T-helper 1 cell treated with Interleukin-12 subunit alpha and Interleukin-12 subunit beta and Interleukin-4 antibody, amounts not matched to agents 30 ng/mL and 1 ng/mL, for 36 hours (primary cell): ENCODE measurements around the gene C10orf105. TPM values are rescaled to one million over a fixed set of nuclear protein-coding genes. Genes with fewer than 3 reads are reported as not detected.

Experiments used
- intact Hi-C: fragments of 100-400 bp; cut with micrococcal nuclease; formaldehyde crosslinking; loops from one replicate; pipeline ENCODE4 v1.15.1; 2024
- total RNA-seq: library from RNA; stranded (reverse); gene quantifications from 2 replicates; pipeline ENCODE4 v1.2.3, GENCODE V29; 2022

Gene C10orf105
- 0.29 and 0.42 TPM in 2 replicates for total RNA-seq

DNA sequence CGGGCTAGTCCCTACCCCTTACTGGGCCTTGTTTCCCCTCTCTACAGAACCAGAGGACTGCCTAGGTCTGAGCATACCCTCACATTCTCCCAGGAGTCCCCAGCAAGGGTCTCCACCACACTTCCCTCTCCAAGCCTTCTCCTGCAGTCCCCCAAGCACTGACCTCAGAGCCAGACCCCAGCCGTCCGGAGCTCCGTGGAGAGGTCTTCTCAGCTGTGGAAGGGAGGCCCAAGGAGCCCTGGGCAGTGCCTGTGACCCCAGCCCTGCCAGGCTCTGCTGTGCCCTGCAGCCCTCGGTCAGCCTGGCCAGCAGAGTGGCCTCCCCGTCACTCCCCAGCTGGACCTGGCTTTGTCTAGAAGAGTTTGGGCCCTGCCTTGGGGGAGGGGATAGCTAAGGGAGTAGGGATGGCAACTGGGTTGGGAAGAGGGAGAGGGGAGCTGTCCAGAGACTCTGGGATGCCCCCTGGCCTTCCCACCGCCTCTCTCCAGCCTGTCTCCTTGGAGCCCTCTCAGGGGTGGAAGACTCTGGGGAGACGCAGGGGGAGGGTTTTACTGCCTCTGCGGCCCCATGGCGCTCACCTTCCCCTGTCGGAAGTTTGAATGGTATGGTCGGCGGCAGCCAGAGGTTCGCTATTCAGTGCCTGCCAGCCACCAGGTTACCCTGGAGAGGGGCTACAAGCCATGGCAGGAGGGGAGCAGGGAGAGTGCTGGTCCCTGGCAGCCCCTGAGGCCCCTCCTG is at the start of gene C10orf105:
TSS of gene C10orf105 (minus strand) at position 315 of the 738 bp plus-strand sequence. CDS start 3,441 bp downstream, outside the sequence.
- intact Hi-C loops, result no loop called here

- intact Hi-C loops, result loop anchor here (2.0 to 5.0 kb wide), 2 partner anchors 55 to 450 kb away; partner anchors contain the start of genes ANAPC16 and ASCC1
Measured at GRCh38 chr10:71767420-71768035, 48.0 kb upstream of the C10orf105 start.

GRCh38 chr10:71766717-71767419 is 47.3 kb upstream of the C10orf105 start:
- intact Hi-C loops, result loop anchor here (5.0 kb wide), 1 partner anchor 450 kb away; the partner anchor contains the start of genes ANAPC16 and ASCC1

- intact Hi-C loops, result loop anchor here (5.0 kb wide), 1 partner anchor 451 kb away; the partner anchor contains the start of genes ANAPC16 and ASCC1
Measured at GRCh38 chr10:71765906-71766716, 46.5 kb upstream of the C10orf105 start.

DNA sequence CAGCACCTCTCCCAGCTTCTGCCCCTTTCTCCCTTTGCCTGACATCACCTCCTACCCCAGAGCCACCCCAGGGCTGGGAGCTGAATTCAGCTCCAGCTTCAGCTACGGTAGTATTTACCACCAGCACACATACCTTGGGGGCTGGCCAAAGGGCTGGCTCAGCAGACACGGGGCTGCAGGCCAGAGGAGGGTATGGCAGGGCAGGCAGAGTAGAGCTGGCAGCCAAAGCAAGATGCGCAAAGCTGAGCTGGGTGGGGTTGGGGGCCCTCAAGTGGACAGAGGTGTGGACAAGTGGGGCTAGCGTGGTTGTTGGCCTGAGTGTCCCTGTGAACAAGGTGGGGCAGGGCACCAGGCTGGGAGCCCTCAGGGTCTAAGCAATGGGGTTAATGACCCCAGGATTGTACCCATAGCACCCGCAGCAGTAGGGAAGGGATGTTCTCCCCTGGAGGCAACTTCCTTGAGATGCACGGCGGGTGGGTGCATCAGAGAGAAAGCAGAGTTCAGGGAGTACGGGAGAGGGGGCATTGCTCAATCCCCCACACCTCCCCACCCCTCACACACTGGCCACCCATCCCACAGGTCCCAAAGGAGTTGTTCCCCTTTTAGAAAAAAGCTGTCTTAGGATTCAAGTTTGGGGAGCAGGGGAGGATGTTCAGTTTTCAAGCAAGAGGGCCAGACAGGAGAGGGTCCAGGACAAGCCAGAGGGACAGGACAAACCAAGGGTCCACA is 45.8 kb upstream of the C10orf105 start:
- intact Hi-C loops, result loop anchor here (5.0 kb wide), 1 partner anchor 452 kb away; the partner anchor contains the start of genes ANAPC16 and ASCC1

DNA sequence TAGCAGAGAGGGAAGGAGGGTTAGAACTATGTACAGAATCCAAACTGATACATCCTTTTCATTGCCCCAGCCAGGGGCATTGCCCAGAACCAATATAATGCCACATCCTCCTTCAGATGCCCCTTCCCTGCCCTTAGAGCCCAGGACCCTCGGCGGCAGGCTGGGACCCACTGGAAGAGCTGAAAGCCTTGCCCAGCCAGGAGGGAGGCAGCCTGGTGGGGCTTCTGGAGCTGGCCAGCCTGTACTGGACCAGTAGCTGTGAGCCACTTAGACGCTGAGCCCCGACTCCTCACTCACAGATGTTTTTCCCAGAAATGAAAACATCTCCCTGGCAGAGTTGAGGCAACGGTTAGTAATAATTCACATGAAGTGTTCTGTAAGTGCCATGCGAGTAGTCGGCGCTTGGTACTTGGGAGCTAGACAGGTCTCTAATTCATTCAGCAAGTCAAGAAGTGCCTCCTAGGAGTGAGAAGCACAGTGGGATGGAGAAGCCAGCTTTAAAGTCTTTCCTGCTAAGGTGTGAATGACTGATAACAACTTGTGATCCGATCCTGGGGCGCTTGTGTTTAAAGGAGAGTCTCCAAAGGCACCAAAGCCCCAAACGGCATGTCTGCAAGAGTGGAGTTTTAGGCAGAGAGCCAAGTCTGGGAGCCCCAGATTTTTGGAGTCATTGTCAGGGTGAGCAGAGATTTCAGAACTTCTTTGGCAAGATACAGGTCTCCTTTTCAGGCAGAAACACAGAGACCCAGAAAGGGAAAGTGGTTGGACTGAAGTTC is 44.0 kb upstream of the C10orf105 start:
- intact Hi-C loops, result no loop called here

DNA sequence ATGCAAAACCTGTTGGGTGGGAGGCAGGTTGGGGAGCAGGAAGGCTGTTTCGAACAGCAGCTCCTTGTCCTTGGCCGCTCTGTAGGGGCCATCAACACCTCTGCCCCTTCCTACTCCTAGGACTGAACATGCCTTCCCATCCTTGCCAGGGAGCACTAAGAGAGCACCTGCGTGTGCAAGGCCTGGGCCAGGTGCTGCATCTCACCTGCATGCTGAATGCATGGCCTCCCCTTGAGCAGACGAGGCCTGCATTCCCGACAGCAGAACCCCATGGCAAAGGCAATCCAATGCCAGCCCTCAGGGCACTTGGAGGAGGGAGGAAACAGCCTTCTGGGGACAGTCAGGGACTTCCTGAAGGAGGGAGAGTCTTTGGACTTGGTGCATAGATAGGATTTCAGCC is 42.7 kb upstream of the C10orf105 start:
- intact Hi-C loops, result no loop called here

DNA sequence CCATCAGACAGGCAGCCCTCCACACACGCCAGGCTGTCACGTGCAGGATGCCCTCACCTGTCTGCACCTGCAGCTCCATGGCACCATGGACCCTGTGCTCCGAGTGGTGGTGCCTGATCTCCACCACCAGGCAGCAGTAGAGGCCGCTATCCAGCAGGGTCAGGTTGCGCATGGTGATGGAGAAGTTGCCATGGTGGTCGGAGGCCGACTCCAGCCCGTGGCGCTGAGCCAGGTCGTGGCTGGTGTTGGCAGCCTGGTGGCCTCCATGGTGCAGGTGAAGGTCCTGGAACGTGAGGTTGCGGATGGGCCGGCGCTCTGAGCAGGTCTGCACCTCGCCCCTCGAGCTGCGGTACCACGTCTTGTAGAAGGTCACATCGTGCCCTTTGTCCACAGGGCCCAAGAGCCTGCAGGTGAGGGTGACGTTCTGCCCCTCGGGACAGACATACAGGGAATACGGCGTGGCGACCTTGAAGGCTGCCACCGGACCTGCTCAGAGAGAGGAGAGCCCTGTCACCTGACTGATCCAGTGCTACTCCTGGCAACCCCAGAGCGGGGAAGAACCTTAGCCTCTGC is 42.0 kb upstream of the C10orf105 start:
- intact Hi-C loops, result no loop called here

DNA sequence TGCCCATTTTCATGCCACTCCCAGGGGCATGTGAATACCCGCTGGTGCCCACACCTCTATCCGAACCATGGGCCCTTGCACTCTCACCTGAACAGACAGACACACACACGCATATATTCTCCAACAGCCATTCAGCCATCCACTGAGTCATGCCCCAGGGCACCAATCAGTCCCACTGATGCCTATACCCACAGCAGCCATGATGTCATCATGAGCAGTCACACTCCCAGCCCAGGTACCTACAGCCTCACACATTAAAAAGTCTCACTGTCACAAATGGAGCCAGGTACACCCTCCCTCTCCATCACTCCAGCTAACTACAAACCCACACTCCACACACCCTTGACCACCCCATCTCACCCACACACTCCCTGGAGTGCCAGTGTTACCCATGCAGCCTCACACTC is 41.5 kb upstream of the C10orf105 start:
- intact Hi-C loops, result no loop called here

DNA sequence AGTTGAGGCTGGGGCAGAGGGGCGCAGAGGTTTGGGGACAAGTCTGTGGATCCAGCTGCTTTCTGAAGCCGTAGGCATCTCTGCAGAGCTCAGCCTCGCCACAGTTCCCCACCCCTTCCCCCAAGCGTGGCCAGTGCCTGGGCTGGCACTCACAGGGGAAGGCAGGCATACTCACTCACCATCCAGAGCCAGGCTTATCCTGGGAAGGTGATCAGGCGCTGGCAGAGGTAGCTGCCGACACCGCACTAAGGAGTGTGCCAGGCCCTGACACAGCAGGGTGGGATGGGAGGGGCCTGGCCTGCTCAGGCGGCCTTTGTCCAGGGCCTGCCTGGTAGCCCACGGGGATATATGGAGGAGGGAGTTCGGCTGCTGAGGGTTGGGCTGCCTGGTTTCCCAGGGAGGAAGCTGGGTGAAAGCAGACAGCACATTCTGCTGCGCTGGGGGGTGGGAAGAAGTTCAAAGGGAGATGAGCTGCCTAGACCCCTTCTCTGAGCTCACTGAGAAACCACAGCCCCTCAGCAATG is 37.9 kb upstream of the C10orf105 start:
- intact Hi-C loops, result loop anchor here (1.0 kb wide), 2 partner anchors 12 to 16 kb away; partner anchors contain the start of gene VSIR

DNA sequence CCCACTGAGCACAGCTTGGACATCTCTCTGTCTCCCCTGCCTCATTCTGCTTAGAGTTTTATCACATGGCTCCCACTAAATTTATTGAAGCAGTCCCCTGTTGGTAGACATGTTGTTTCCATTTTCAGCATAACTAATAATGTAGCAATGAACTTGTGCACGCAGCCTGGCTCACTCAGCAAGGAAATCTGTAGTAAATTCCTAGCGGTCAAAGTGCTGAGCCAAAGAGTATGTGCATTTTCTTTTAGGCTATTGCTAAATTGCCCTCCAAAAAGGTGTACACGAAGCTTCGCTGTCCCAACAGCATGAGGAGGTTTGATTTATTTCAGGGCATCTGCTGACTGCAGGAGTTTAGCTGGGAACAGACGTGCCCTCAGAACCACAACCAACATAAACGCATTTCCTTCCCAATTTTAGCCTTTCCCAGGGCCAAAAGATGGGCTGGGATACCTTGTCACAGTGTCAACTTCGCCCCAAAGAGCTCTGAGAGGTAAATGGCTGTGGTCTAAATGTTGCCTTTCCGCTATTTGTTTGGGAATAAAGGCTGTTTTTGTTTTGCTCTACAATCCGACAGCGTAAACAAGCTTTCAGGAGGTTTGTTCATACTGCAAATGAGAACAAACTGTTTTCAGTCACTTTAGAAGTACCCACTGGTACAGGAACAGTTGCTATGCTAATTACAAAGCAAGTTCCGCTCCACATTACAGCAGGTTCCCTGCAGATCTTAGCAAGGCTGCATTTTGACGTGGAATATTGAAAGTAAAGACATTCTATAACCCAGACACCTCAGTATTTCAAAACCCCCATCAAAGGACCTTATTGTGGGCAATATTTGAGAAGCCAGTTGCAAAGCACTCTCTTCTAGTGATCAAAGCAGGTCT is 37.0 kb upstream of the C10orf105 start:
- intact Hi-C loops, result loop anchor here (1.0 kb wide), 4 partner anchors 8 to 29 kb away; partner anchors contain the start of gene VSIR

GRCh38 chr10:71755179-71755879 is 35.8 kb upstream of the C10orf105 start:
- intact Hi-C loops, result no loop called here

DNA sequence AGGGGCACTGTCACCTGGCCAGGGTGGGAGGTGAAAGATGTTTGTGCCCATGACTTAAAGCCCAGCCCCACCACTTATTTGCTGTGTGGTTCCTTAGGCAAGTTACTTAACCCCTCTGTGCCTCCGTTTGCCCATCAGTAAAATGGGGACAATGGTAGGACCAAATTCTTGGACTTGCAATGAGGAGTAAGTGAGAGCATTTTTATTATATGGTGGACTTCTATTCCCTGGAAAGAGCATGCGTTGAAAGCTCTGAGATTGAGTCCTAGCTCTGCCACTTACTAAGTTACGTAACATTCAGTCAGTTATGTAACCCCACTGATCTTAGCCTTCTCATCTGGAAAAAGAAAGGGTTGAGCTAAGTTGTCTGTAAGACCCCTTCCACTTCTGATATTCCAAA is 35.0 kb upstream of the C10orf105 start:
- intact Hi-C loops, result no loop called here

DNA sequence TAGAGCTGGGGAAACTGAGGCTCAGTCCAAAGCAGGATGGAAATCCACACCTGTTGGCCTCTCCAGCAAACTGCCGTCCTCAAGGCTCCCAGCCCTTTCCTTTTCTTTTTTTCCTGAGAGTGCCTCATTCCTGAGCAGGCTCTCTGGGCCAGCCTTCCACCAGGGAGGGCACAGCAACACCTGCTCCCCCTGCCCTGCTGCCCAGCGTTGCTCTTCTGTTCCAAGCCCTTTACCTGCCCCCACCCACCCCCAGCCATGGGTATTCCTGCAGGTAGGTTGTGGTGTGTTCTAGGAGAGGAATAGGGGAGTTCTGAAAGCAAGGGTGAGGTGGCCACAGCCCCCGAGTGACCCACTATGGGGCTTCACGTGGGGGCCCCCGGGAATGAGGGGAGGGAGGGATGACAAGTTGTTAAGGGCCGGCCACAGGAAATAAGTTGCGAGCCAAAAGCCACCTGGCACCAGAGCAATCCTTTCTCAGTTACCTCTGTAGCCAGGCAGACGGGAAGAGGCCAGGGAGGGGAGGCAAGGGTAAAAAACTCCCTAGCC is 34.5 kb upstream of the C10orf105 start:
- intact Hi-C loops, result no loop called here

DNA sequence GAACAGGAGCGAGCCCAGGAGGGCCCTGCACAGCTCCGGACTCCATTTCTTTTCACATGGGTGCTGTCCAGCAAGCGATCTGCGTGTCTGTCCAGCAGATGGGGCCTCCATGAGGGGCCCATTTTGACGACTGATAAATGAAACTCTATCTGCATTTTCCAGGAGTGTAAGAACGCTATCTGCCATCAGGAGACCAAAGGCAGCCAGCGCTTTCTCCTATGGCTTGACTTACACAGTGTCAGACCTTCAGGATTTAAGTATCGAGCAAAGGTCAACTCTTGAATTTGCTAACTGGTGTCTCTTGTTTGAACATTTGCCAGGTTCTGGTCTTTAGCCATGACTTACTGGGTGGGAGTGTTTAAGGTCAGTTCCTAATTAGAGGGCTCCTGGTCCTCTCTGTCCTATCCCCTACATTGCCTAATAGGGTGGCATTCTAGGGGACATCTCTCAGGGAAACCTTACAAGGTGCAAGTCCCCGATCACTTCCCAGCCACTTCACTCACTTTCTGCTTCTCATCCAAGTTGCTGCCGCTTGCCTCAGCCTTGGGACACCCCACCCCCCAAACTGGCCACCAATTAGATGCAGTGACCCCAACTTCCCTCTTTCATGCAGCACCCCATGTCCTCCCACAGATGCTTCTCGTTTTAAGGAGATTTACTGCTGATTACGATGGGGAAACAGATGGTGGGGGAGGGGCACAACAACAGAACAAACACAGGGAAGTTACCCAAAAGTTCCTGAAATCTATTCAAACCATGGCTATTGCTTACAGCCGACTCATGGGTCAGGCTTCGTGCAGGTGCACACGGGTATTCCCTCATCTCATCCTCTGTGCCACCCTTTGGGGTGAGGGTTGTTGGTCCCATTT is 33.7 kb upstream of the C10orf105 start:
- intact Hi-C loops, result no loop called here
